ENCODE results near the gene PRRX2. TPM values are rescaled to one million over a fixed set of nuclear protein-coding genes. Genes with fewer than 3 reads are reported as not detected.

The PRRX2 gene
- total and polyA plus RNA-seq, 2 of the 4 experiments (the other 2 are of a cell fraction): 12.7 to 35.5 TPM

- 12% methylated on average over 3 of the region's 26 CpGs; no CpG with 5 or more reads in 1 of the 2 experiments for WGBS, 2 experiments (ENCODE audit: extremely low coverage in 2 of 2, insufficient read length in 1 of 2)
- no TSS peak for BruUV-seq (replicated peaks)
- peak overlapping the region; percentile 97 for H2AK5ac ChIP-seq (ENCODE audit: low read depth, low read length)
- no peaks in the 10 kb centered on the region; the same call in 1 of the 2 replicates for H3K36me3 ChIP-seq (ENCODE audit: control insufficient read depth, insufficient read depth, low read length)
- POLR2A ChIA-PET (ENCODE audit: unreplicated experiment): interaction anchor here (0.6 to 1.3 kb wide), 3 partner anchors 15 to 87 kb away, joined by 3 to 9 read pairs (median 4); no protein-coding TSS in a partner anchor
- peak overlapping the region; percentile 84 for H2BK5ac ChIP-seq (ENCODE audit: low read depth, low read length, poor library complexity, severe bottlenecking)
- peaks cover 52% of the 10 kb centered on the region for H3K4me1 ChIP-seq (ENCODE audit: control insufficient read depth, insufficient read depth, low read length)
- H3K56ac ChIP-seq (ENCODE audit: extremely low read depth, insufficient read depth, low read length): peak overlapping the region; percentile 94
- in situ Hi-C loops (cut with MboI; ENCODE audit: low sequenced_read_pairs): no loop called here
- H3K4me3 ChIP-seq (ENCODE audit: insufficient read depth, low read depth, low read length): peak overlapping the region; percentile 3; the same call in 1 of the 2 replicates
- H4K8ac ChIP-seq (ENCODE audit: low read depth in 2 of 2, low read length in 2 of 2): peak overlapping the region; percentile 80 to 95
- CTCF ChIA-PET: interaction anchor here (0.8 to 2.1 kb wide), 4 partner anchors 13 to 89 kb away, joined by 3 to 7 read pairs (median 5); no protein-coding TSS in a partner anchor
- peak overlapping the region; percentile 98 for H2BK20ac ChIP-seq (ENCODE audit: low read depth, low read length)
- H3K27ac ChIP-seq (ENCODE audit: insufficient read depth, low read length): peak overlapping the region; percentile 81
- peak overlapping the region; percentile 70 for H3K9ac ChIP-seq (ENCODE audit: low read depth, low read length)
- ATAC-seq (ENCODE audit: low read depth): peak; percentile 61
- H2BK15ac ChIP-seq (ENCODE audit: low read depth, low read length): peak overlapping the region; percentile 69; the same call in 2 of the 3 replicates
- peak overlapping the region; percentile 90 for H2AK9ac ChIP-seq (replicated peaks; ENCODE audit: low read depth, low read length, poor library complexity)
- peak overlapping the region; percentile 81 for H4K5ac ChIP-seq (ENCODE audit: low read depth, low read length)
- H2BK120ac ChIP-seq (ENCODE audit: low read depth, low read length): peak overlapping the region; percentile 98
- H3K4me2 ChIP-seq (ENCODE audit: low read depth, low read length): peak overlapping the region; percentile 44
- DNase-seq: peak; percentile 87
- H2AFZ ChIP-seq (replicated peaks; ENCODE audit: low read length, poor library complexity): peak overlapping the region; percentile 72
- H3K23ac ChIP-seq (ENCODE audit: low read depth, low read length): peak overlapping the region; percentile 96
- peak overlapping the region; percentile 97 for H4K91ac ChIP-seq (ENCODE audit: insufficient read depth, low read depth, low read length)
- peaks cover 5% of the 10 kb centered on the region; the same call in 1 of the 2 replicates for H4K20me1 ChIP-seq (ENCODE audit: insufficient read depth, low read length)
- H3K9me3 ChIP-seq (ENCODE audit: control insufficient read depth, insufficient read depth, low read length): no peaks in the 10 kb centered on the region
- H3K9me1 ChIP-seq (ENCODE audit: insufficient read depth, low read length): peaks cover 49% of the 10 kb centered on the region
- peak overlapping the region; percentile 97 for H3K4ac ChIP-seq (ENCODE audit: low read depth, low read length)
- H3K79me1 ChIP-seq (ENCODE audit: low read depth in 1 of 2, low read length in 2 of 2): peaks cover 14 to 73% of the 10 kb centered on the region in 2 experiments
- H3K14ac ChIP-seq (replicated peaks; ENCODE audit: low read depth, low read length): peak overlapping the region; percentile 91
- H3K27me3 ChIP-seq (ENCODE audit: control insufficient read depth, insufficient read depth, low read length): no peaks in the 10 kb centered on the region
- dilution Hi-C loops (cut with HindIII; ENCODE audit: low sequenced_read_pairs, unreplicated experiment): no loop called here
- peak overlapping the region; percentile 93 for H3K18ac ChIP-seq (ENCODE audit: low read depth, low read length)
- intact Hi-C loops (cut with micrococcal nuclease): loop anchor here (1.0 to 5.0 kb wide), 2 partner anchors 46 to 71 kb away; partner anchors contain the start of genes ASB6 and PRRX2
- TF ChIP-seq MAZ (IDR thresholded peaks at IDR 0.05; ENCODE audit: borderline replicate concordance, low read depth, low read length) (peak; percentile 33; the same call in 1 of the 2 replicates), POLR2A (IDR thresholded peaks at IDR 0.05; ENCODE audit: low read depth, low read length) (no peak), BHLHE40 (IDR thresholded peaks at IDR 0.05; ENCODE audit: low read depth, low read length) (peak; percentile 23; the same call in 1 of the 2 replicates), MAFK (IDR thresholded peaks at IDR 0.05; ENCODE audit: low read depth, low read length) (no peak), MXI1 (IDR thresholded peaks at IDR 0.05; ENCODE audit: borderline replicate concordance, low read depth, low read length) (no peak), NFE2L2 (IDR thresholded peaks at IDR 0.05; ENCODE audit: low read depth, low read length) (no peak), RAD21 (IDR thresholded peaks at IDR 0.05; ENCODE audit: low read length) (no peak), FOS (IDR thresholded peaks at IDR 0.05; ENCODE audit: low read depth, low read length) (peak; percentile 19; the same call in 1 of the 2 replicates), CEBPB (IDR thresholded peaks at IDR 0.05; ENCODE audit: low read depth, low read length) (peak; percentile 53), RFX5 (IDR thresholded peaks at IDR 0.05; ENCODE audit: low read depth, low read length) (no peak), SMC3 (IDR thresholded peaks at IDR 0.05; ENCODE audit: low read depth, low read length) (no peak)
- TF ChIP-seq, protein P1, sequence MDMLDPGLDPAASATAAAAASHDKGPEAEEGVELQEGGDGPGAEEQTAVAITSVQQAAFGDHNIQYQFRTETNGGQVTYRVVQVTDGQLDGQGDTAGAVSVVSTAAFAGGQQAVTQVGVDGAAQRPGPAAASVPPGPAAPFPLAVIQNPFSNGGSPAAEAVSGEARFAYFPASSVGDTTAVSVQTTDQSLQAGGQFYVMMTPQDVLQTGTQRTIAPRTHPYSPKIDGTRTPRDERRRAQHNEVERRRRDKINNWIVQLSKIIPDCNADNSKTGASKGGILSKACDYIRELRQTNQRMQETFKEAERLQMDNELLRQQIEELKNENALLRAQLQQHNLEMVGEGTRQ (IDR thresholded peaks at IDR 0.05; ENCODE audit: low read depth, low read length): no peak
- TF ChIP-seq, protein P2, sequence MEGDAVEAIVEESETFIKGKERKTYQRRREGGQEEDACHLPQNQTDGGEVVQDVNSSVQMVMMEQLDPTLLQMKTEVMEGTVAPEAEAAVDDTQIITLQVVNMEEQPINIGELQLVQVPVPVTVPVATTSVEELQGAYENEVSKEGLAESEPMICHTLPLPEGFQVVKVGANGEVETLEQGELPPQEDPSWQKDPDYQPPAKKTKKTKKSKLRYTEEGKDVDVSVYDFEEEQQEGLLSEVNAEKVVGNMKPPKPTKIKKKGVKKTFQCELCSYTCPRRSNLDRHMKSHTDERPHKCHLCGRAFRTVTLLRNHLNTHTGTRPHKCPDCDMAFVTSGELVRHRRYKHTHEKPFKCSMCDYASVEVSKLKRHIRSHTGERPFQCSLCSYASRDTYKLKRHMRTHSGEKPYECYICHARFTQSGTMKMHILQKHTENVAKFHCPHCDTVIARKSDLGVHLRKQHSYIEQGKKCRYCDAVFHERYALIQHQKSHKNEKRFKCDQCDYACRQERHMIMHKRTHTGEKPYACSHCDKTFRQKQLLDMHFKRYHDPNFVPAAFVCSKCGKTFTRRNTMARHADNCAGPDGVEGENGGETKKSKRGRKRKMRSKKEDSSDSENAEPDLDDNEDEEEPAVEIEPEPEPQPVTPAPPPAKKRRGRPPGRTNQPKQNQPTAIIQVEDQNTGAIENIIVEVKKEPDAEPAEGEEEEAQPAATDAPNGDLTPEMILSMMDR (conservative IDR thresholded peaks at IDR 0.05; ENCODE audit: low read depth, low read length): peak; percentile 21; the same call in 1 of the 2 replicates
Observed at GRCh38 chr9:129712634-129713401, 47.4 kb downstream of the PRRX2 start.

All from IMR-90 (cell line).